Measurements from ENCODE around the gene OR1F1. TPM values are rescaled to one million over a fixed set of nuclear protein-coding genes. Genes with fewer than 3 reads are reported as not detected.

Gene OR1F1
- total and polyA plus RNA-seq, 2 of the 8 experiments (the other 6 are each of a cell fraction or from before 2014, with no cell fraction given) = 0.52 to 1.2 TPM

DNA sequence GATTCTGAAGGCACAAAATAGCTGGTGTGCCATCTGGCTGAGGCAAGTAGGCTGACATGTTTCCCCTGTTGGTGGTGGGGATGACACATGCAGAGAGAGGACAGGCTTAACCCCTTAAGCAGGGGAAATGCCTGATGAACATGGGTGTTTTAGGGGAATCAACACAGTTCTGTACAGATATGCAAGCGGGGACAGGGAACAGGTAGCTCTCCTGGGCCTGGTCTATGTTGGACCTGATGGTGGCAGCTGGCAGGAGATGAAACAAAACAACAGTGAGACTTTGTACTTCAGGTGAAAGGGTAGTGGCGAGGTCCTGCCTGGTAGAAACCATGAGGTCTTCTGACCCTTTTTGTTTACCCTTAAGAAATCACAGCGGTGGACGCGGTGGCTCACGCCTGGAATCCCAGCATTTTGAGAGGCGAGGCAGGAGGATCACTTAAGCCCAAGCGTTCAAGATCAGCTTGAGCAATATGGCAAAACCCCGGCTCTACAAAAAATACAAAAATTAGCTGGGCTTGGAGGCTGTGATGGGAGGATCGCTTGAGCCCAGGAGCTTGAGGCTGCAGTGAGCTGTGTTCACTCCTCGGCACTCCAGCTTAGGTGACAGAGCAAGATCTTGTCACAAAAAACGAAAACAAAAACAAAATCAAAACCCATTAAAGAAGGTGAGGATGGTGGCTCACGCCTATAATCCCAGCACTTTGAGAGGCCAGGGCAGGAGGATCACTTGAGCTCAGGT lies 10.5 kb downstream of the OR1F1 start (continued):
- TF ChIP-seq HDAC2 (IDR thresholded peaks at IDR 0.05; ENCODE audit: borderline replicate concordance in 1 of 2, low read depth in 2 of 2, low read length in 2 of 2) = no peak
- no peak for TF ChIP-seq POLR2A (IDR thresholded peaks at IDR 0.05; ENCODE audit: control extremely low read depth in 1 of 2, low read depth in 2 of 2, low read length in 2 of 2)
- no peak for TF ChIP-seq SP2 (IDR thresholded peaks at IDR 0.05; ENCODE audit: low read length)
